Stimulated activated CD4-positive, alpha-beta T cell treated with anti-CD3 and anti-CD28 coated beads, Interleukin-4, amount 100 ng/mL, for 48 hours (primary cell): ENCODE results near the gene ANKRD37.

Experiments
- DNase-seq, 2 donors: peaks; one replicate each; pipeline ENCODE4 v3.0.0-alpha.2; 2020; ENCODE audit warnings: low read depth in 2 of 2

The ANKRD37 gene

GRCh38 chr4:185421366-185422124 is 24.9 kb downstream of the ANKRD37 start:
- DNase-seq: no peak

- DNase-seq: no peak
Observed at GRCh38 chr4:185424905-185425646, 28.4 kb downstream of the ANKRD37 start.

- DNase-seq: peak; percentile 76 to 77
Observed at GRCh38 chr4:185425647-185426352, 29.2 kb downstream of the ANKRD37 start, which contains the start of gene UFSP2. UFSP2 (minus strand) TSS chr4:185425964; CDS start chr4:185425868, 96 bp downstream.

- no peak for DNase-seq
Observed at GRCh38 chr4:185426960-185427688, 30.5 kb downstream of the ANKRD37 start.

DNA sequence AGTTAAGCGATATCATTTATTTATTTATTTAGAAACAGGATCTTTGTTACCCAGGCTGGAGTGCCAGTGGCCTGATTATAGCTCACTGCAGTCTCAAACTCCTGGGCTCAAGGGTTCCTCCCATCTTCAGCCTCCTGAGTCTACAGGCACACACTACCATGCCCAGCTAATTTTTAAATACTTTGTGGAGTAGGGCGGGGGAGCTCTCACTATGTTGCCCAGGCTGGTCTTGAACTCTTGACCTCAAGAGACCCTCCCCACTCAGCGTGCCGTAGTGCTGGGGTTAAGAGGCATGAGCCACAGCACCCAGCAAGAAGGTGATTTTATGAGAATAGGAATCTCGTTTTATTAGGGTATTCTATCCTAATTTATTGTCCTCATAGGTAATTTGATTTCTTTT is 33.0 kb downstream of the ANKRD37 start:
- no peak for DNase-seq

GRCh38 chr4:185435466-185435865 is 38.8 kb downstream of the ANKRD37 start:
- no peak for DNase-seq

DNA sequence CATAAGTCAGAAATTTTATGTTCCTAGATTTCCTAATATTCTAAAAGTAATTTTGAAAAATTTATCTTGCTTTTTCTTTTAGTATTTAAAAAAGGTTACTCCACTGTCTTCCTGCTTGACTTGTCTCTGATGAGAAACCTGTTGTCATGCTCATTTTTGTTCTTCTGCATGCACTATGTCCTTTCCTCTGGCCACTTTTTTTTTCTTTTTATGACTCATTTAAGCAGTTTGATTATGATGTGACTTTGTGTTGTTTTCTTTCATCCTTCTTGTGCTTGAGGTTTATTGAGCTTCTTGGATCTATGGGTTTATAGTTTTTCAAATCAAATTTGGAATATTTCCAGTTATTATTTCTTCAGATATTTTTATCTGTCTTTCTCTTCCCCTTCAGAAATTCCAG is 41.2 kb downstream of the ANKRD37 start:
- no peak for DNase-seq

- no peak for DNase-seq
Observed at GRCh38 chr4:185441479-185441878, 44.8 kb downstream of the ANKRD37 start.

GRCh38 chr4:185445209-185445608 is 48.6 kb downstream of the ANKRD37 start:
- DNase-seq: no peak
